ENCODE results near the gene BCAS3.

The BCAS3 gene

GRCh38 chr17:61326330-61326729, 648.7 kb downstream of the BCAS3 start:
- no peak for TF ChIP-seq CTCF (IDR thresholded peaks at IDR 0.05)

GRCh38 chr17:61328351-61328750, 650.7 kb downstream of the BCAS3 start:
- no peak overlapping the region for H2AFZ ChIP-seq
- H3K36me3 ChIP-seq (ENCODE audit: control insufficient read depth, insufficient read depth, low read length), result no peaks in the 10 kb centered on the region
- no peaks in the 10 kb centered on the region for H3K9me3 ChIP-seq (ENCODE audit: control insufficient read depth, low read length)
- no peak for TF ChIP-seq CTCF (IDR thresholded peaks at IDR 0.05)
- no peak overlapping the region for H3K4me3 ChIP-seq (ENCODE audit: low read depth, low read length)
- no peak overlapping the region for H3K4me2 ChIP-seq (ENCODE audit: low read length)
- H3K4me1 ChIP-seq, result no peaks in the 10 kb centered on the region
- no peak overlapping the region for H3K9ac ChIP-seq
- H3K27ac ChIP-seq, result no peak overlapping the region
- no peaks in the 10 kb centered on the region for H3K79me2 ChIP-seq
- H3K27me3 ChIP-seq (ENCODE audit: control insufficient read depth, insufficient read depth, low read length), result no peaks in the 10 kb centered on the region

More at GRCh38 chr17:61326330-61326729, 648.7 kb downstream of the BCAS3 start:
- H3K36me3 ChIP-seq (ENCODE audit: control insufficient read depth, insufficient read depth, low read length), result no peaks in the 10 kb centered on the region
- no peaks in the 10 kb centered on the region for H3K9me3 ChIP-seq (ENCODE audit: control insufficient read depth, low read length)
- H3K4me1 ChIP-seq, result no peaks in the 10 kb centered on the region
- no peak overlapping the region for H3K4me3 ChIP-seq (ENCODE audit: low read depth, low read length)
- no peaks in the 10 kb centered on the region for H3K27me3 ChIP-seq (ENCODE audit: control insufficient read depth, insufficient read depth, low read length)
- H3K79me2 ChIP-seq, result no peaks in the 10 kb centered on the region
- no peak overlapping the region for H3K4me2 ChIP-seq (ENCODE audit: low read length)
- no peak overlapping the region for H2AFZ ChIP-seq
- no peak overlapping the region for H3K9ac ChIP-seq
- H3K27ac ChIP-seq, result no peak overlapping the region

GRCh38 chr17:61330174-61331150, 652.8 kb downstream of the BCAS3 start:
- Histone ChIP-seq H3K9me3 (ENCODE audit: control insufficient read depth, low read length) (no peaks in the 10 kb centered on the region), H3K4me2 (ENCODE audit: low read length) (no peak overlapping the region), H3K9ac (no peak overlapping the region), H3K36me3 (ENCODE audit: control insufficient read depth, insufficient read depth, low read length) (no peaks in the 10 kb centered on the region), H2AFZ (no peak overlapping the region), H3K79me2 (no peaks in the 10 kb centered on the region), H3K4me3 (ENCODE audit: low read depth, low read length) (no peak overlapping the region), H3K27ac (peak overlapping the region; percentile 32), H3K27me3 (ENCODE audit: control insufficient read depth, insufficient read depth, low read length) (no peaks in the 10 kb centered on the region), H3K4me1 (no peaks in the 10 kb centered on the region)
- no peak for TF ChIP-seq CTCF (IDR thresholded peaks at IDR 0.05)

GRCh38 chr17:61331178-61331577, 653.5 kb downstream of the BCAS3 start:
- Histone ChIP-seq H3K9ac (no peak overlapping the region), H3K9me3 (ENCODE audit: control insufficient read depth, low read length) (no peaks in the 10 kb centered on the region), H3K27ac (peak overlapping the region; percentile 32), H3K36me3 (ENCODE audit: control insufficient read depth, insufficient read depth, low read length) (no peaks in the 10 kb centered on the region), H3K79me2 (no peaks in the 10 kb centered on the region), H3K27me3 (ENCODE audit: control insufficient read depth, insufficient read depth, low read length) (no peaks in the 10 kb centered on the region), H2AFZ (no peak overlapping the region), H3K4me2 (ENCODE audit: low read length) (no peak overlapping the region), H3K4me1 (no peaks in the 10 kb centered on the region), H3K4me3 (ENCODE audit: low read depth, low read length) (no peak overlapping the region)
- no peak for TF ChIP-seq CTCF (IDR thresholded peaks at IDR 0.05)
